ENCODE results near the gene SVOP.
"Not testable (repeated sequence)": the region's sequence is repeated elsewhere in the genome, so short reads cannot be mapped to it uniquely, and the experiment has no call there.

SVOP gene

DNA sequence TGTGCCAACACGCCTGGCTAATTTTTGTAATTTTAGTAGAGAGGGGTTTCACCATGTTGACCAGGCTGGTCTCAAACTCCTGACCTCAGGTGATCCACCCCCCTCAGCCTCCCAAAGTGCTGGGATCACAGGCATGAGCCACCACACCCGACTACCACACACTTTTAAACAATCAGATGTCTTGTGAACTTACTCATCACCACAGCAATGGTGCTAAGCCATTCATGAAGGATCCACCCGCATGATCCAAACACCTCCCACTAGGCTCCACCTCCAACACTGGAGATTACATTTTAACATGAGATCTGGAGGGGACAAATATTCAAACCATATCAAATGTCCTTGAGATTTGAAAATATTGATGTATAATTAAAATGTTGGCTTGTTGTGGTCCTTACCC, 7.8 kb upstream of the SVOP start:
- FAIRE-seq = not testable (repeated sequence)

DNA sequence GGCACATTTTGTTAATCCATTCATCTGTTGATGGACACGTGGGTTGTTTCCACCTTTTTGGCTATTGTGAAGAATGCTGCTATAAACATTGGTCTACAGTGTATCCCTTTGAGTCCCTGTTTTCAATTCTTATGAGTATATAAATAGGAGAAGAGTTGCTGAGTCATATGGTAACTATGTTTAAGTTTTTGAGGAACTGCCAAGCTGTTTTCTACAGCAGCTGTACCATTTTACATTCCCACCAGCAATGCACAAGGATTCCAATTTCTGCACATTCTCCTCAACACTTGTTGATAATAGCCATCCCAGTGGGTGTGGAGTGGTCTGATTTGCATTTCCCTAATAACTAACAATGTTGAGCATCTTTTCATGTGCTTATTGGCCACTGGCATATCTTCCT, 6.9 kb upstream of the SVOP start:
- FAIRE-seq = no peak

GRCh38 chr12:109020146-109020795, 597 bp downstream of the SVOP start:
- FAIRE-seq = no peak

DNA sequence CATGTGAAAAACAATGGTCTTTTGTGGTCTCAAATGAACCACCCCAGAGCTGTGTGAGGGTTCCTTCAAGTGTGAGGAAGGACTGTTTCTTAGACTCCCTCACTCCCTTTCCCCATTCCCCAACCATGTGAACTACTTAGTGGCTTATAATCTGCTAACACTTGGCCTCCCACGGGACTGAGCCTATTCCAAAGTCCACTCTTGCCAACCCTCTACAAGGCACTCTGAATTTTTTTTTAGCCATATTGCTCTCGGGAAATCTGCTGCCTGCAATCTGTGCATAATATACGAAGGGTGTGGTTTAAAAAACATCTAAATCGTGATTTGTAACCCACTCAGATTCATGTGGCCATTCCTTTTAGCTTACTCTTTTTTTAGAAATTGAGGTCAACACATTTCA, 2.6 kb downstream of the SVOP start:
- no peak for FAIRE-seq

GRCh38 chr12:109016978-109017377, 3.9 kb downstream of the SVOP start:
- no peak for FAIRE-seq

DNA sequence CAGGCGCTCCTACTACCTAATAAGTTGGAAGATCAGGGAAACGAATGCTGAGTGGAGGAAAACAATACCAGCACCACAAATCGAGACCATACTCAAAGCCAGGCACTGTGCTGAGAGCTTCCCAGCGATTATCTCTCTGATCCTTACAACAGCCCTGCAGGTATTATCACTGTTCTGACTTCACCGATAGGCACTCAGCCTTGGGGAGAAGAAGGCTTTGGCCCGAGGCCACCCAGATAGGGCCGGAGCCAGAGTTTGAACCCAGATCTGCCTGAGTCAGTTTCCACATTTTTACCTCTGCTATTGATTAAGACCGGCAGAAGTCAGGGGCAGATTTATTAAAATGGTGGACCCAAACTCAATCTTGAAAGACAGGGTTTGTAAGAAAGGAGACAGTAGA, 4.9 kb downstream of the SVOP start:
- FAIRE-seq = no peak

DNA sequence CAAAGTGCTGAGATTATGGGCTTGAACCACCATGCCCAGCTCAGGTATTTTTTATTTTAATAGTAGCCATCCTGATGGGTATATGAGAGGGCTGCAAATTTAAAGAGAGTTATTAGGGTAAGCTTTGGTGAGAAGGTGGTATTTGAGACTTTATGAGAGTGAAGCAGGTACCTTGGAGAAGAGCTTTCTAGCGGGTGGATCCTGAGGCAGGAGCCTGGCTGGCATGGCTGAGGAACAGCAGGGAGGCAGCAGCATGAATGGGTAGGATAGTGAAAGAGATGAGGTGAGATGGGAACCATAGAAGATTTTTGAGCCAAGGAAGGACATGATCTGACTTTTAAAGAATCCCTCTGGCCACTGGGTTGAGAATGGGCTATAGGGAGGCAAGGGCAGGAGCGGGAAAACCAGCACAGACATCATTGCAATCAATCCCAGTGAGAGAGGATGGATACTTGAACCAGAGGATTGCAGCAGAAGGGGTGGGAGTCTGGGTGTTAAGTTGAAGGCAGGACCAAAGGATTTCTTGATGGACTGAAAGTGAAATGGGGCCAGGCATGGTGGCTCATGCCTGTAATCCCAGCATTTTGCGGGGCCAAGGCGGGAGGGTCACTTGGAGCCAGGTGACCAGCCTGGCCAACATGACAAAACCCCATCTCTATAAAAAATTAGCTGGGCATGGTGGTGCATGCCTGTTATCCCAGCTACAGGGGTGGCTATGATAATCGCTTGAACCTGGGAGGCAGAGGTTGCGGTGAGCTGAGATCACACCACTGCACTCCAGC, 5.7 kb downstream of the SVOP start:
- no peak for FAIRE-seq

- FAIRE-seq = no peak
These were observed 10.6 kb downstream of the SVOP start for GRCh38 chr12:109010259-109010658.

DNA sequence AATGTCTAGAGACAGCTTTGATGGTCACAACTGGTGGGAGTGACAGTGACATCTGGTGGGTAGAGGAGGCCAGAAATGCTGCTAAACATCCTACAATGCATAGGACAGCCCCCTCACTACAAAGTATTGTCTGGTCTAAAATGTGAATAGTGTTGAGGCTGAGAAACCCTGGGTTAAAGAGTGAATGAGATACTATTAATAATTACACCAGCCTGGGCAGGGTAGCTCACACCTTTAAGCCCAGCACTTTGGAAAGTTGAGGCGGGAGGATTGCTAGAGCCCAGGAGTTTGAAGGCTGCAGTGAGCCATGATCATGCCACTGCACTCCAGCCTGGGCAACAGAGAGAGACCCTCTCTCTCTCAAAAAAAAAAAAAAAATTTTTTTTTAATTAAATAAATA, 11.1 kb downstream of the SVOP start:
- FAIRE-seq = no peak

DNA sequence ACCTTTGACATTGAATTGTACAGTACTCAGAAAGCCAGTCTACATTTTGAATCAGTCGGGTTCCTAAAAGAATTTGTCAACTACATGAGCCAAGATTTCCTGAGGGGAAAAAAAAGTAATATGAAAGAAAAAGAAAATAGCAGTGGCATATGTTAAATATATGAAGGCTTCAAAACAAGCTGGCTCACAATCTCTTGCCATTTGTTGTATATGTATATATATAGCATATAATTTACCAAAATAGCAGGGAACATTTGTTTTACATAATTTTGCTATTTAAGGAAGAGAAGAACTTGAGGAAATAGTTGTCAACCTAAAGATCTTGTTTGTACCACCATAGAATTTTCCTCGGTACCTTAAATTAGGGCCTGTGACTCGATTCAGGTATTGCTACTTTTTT, 16.9 kb downstream of the SVOP start:
- FAIRE-seq = no peak

DNA sequence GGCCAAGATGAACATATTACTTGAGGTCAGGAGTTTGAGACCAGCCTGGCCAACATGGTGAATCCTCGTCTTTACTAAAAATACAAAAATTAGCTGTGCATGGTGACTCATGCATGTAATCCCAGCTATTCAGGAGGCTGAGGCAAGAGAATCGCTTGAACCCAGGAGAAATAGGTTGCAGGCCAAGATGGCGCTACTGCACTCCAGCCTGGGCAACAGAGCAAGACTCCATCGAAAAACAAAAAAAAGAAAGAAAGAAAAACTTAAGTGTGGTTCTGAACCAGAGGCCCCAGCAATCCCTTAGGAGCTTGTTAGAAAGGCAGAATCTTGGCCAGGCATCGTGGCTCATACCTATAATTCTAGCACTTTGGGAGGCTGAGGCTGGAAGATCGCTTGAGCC, 24.5 kb downstream of the SVOP start:
- no peak for FAIRE-seq

- FAIRE-seq = no peak
These were observed 25.4 kb downstream of the SVOP start for GRCh38 chr12:108995370-108995992.

GRCh38 chr12:108990103-108990502, 30.8 kb downstream of the SVOP start:
- not testable (repeated sequence) for FAIRE-seq

DNA sequence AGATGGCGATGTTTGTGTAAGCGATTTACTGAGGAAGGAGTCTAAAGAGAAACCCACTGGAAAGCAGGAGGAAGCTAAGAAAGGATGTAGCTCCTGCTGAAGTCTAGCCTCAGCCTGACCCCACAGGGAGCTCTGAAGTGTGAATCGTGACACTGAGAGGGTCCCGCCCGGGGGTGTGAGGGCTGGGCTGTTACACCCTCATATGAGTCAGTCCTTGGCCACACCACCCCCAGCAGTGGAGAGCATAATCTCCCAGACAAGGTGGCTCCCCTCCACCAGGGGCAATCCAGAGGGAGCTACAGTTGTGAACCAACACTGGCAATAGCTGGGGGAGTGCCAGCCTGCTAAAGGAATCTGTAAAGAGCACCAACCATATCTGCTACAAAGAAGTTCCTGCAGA, 31.5 kb downstream of the SVOP start:
- no peak for FAIRE-seq

- no peak for FAIRE-seq
These were observed 35.1 kb downstream of the SVOP start for GRCh38 chr12:108985750-108986149.

DNA sequence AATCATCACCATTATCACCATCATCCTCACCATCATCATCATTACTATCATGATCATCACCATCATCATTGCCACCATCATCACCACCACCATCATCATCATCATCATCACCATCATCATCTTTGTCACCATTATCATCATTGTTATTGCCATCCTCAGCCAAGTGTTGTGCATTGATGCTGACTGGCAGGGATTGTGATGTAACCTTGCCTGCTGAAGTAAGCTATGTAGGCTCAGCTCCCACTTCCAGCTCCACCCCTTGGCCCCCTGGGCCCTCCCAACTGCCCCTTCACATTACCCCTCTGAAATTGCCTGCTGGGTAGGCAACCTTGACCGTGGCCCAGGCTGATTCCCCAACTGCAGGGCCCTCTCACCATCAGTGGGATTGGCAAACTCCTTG, 37.6 kb downstream of the SVOP start:
- FAIRE-seq = no peak

- no peak for FAIRE-seq
These were observed 38.1 kb downstream of the SVOP start for GRCh38 chr12:108982621-108983219.

DNA sequence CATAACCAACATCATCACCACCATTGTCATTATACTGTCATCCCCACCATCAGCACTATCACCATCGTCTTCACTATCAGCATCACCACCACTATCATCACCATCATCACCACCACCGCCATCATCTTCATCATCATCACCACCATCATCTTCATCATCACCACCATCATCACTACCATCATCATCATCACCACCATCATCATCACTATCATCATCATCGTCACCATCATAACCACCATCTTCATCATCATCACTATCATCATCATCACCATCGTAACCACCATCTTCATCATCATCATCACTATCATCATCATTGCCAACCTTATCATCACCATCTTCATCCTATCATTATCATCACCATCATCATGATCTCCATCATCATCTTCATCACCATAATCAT, 39.0 kb downstream of the SVOP start:
- no peak for FAIRE-seq

- no peak for FAIRE-seq
These were observed 39.8 kb downstream of the SVOP start for GRCh38 chr12:108980831-108981618.

DNA sequence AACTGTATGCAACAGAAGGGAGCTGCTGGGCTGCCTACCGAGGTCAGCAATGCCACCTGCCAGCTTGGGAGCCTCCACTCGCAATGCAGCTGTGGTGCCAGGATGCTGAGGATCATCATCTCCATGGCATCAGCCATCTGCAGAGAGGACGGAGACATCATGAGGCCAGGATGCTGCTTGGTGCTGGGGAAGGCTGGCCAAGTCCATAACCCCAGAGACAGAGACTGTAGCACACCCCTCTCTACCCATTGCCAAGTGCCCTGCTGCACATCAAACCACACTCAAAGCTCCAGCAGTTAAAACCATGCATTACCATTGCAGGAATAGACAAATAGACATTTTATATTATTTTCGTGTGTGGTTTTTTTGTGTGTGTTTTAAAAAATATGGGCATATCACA, 43.5 kb downstream of the SVOP start:
- no peak for FAIRE-seq

- FAIRE-seq = no peak
These were observed 45.8 kb downstream of the SVOP start for GRCh38 chr12:108975024-108975593.

DNA sequence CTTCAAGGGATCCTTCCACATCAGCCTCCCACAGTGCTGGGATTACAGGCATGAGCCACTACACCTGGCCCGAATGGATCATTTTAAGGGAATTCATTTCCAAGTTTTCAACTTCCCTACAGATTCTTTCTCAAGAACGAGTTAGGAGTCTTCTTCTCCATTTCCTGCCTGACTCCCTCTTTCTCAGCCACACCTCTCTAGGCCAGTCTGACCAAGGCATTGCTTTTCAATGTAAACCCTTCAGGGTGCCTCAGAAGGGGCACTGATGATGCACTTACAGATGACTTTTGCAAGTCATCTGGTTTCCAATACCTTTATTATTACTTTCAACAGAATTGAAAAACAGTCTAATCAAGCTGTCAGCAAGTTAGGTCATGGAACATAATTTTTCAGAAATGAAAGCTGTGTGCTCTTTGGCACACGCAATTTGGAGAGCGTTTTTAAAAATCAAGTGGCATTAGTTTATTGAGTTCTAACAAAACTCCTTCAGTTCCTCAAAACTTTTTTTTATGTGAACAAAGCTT, 47.2 kb downstream of the SVOP start:
- no peak for FAIRE-seq

All from TTC549 (cell line).